GM21447 (cell line): ENCODE data around the gene SAMD15.
"Not testable (repeated sequence)": the region's sequence is repeated elsewhere in the genome, so short reads cannot be mapped to it uniquely, and the experiment has no call there.

Experiments used
- ATAC-seq: cut with Tn5 transposase; IDR thresholded peaks from one replicate; pipeline ENCODE4 v1.9.1; 2021; ENCODE audit not compliant: unreplicated experiment

The SAMD15 gene

DNA sequence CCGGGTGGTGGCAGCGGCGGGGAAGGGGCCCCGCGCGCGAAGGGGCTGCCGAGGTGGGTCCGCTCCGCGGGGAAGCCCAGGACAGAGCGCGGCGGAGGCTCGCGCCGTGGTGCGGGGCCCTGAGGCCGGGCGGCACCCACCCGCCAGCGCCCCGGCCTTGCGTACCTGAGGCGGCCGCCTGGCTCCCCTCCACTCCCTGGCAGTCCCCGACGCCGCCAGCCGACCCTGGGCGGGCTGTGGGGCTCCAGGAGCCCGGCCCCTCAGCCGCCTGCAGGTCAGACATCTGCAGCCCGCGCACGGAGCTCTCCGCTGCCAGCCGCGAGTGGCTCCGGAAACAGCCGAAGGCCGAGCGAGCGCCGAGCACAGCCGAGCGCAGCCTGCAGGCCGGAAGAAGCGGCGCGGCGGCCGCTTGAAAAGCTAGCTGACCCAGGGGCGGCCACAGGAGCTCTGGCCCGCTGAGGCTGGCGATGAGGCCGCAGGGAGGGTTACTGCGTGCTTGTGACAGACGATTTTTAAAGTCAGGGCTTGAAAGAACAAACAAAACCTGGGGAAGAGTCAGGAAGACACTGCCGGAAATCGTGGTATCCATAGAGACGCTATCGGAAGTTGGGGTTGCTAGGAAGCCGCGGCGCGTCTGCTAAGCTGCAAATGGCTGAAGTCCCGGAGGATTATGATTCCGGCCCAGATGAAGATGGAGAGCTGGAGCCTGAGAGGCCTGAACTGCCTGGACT is at the start of gene SAMD15, which contains the start of gene TMED8:
SAMD15 (plus strand) TSS at position 609 of the 731 bp plus-strand sequence; CDS start at position 649, 40 bp downstream.
TMED8 (minus strand) TSS at position 324 of the 731 bp plus-strand sequence; CDS start at position 283, 41 bp downstream.
- peak; percentile 67 for ATAC-seq

DNA sequence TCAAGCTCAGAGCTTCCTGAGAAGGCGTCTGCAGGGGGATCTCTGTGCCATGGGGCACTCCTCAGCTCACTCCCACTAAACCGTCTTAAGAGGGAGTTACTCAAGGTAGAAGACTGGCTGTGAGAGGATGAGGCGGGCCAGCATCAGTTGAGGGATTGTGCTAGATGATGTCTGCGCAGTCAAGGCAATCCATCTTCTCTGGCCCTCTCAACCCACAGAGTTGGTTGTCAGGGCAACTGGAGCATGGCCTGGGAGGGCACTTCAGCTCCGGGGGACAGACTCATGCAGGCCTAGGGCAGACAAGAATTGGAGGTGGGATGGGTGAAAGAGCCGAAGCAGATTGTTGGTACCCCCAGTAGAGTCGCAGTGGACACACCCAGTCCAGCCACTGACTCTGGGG is 47.3 kb upstream of the SAMD15 start:
- ATAC-seq = no peak

DNA sequence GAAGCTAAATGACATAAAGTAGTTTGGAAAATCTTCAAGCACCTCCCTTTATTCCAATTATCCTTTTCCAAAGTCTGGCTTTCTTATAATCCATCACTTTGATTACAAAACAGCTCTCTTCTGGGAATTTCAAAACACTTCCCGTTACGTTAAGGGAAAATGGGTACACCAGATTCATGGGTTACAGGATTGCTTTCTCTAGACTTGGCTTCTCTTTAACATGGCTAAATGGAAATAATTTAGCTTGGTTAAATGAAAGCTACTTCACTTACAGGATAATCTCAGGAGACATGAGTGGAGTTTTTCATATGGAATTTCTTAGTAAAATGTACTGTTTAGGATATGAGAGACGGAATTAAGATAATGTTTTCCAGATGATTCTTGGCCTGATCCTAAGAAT is 41.6 kb upstream of the SAMD15 start:
- ATAC-seq = no peak

DNA sequence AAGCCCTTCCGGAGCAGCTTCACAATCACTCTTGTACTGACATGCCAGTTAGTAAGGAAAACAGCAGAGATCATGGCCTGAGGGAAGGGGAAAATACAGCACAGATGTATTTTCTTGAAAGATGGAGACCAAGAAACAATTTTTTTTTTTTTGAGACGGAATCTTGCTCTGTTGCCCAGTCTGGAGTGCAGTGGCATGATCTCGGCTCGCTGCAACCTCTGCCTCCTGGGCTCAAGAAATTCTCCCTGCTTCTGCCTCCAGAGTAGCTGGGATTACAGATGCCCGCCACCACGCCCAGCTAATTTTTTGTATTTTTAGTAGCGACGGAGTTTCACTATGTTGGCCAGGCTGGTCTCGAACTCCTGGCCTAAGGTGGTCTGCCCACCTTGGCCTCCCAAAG is 39.9 kb upstream of the SAMD15 start:
- not testable (repeated sequence) for ATAC-seq

DNA sequence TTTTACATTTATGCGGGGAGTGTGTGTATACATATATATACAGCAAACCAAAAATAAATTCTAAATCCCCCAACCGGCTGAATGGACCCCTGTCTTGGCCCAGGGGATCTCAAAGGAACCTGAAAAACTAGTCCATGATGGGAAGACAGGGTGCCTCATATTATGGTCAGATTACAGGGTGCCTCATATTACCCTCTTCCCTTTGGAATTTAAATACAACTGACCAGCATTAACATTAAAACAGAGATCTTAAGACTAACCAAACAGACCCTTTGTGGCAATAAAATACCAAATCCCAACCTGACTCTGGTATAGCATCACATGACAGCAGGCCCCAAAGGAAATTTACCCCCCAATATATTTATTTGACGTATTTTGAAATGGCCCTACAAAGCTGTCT is 39.3 kb upstream of the SAMD15 start:
- ATAC-seq = no peak

DNA sequence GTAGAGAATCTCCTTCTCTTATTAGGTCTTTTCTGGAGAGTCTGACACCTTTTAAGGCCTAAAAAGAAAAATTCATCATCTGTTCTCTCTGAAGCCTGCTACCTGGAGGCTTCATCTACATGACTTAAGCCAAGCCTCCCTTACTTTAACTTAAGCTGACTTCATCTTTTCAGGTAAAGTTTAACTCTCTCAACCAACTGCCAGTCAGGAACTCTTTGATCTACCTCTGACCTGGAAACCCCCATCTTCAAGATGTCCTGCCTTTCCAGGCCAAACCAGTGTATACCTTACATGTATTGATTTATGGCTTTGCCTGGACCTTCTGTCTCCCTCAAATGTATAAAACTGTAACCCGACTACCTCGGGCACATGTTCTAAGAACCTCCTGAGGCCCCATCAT is 38.9 kb upstream of the SAMD15 start:
- ATAC-seq = no peak

DNA sequence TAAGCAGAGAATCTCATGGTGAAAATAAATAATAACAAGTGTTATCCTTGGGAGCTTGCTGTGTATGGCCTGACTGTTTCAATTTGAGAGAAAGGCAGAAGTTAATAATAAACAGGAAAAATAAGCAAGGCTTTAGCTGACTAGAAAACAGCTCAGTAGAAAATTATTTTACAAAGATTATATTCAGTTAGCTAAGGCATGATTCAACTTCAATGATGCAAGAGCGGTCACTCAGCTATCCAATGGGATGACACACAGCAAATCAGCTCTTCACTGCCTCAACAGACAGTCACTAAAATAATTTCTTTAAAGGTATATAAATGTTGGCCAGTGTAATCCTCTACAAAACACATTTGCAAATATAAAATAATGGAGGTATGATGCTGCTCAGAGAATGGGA is 37.8 kb upstream of the SAMD15 start:
- ATAC-seq = no peak

DNA sequence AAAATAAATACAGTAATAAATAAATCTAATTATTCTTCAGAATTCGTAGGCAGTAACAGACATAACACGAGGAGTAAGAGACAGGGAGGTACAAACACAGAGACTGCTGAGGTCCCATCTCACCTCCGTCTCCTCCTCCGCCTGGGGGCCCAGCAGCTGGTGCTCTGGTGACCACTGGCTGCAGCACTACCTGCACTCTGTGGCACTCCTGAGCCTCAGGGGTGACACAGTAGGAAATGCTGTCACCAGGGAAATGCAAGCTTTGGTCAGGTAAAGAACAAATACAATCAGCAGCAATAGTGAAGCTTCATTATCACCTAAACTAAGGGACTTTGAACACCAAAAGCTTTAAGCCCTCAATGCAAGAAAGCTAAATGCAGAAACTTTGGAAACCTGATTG is 36.8 kb upstream of the SAMD15 start:
- no peak for ATAC-seq

DNA sequence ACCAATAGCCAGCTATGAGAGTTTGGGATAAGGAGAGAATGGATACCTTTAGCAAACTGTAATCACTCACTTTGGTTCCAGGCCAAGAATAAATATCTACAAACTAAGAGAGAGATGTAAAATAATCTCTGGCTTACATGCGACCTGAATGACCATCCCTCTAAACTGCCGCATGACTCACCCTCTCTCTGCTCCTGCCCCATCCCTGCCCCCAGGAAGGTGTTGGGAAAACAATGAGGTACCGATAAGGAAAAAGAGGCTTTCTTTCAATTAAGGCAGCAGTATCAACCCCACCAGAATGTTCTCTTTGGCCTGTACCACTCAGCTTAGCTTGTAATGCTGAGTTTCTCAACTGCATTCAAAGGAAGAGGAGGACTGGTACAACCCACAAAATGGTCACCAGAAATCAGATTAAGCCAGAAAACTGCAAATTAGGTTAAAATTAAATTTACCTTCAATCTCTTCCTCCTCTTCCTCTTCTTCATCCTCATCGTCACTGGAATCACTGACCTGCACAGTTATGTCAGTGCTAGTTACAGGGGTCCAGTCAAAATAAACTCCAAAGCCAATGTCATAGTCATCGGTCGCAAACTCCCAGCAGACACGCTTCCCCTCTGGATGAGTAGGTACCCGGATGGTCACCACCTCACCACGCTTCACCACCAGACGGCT is 34.3 kb upstream of the SAMD15 start:
- no peak for ATAC-seq

DNA sequence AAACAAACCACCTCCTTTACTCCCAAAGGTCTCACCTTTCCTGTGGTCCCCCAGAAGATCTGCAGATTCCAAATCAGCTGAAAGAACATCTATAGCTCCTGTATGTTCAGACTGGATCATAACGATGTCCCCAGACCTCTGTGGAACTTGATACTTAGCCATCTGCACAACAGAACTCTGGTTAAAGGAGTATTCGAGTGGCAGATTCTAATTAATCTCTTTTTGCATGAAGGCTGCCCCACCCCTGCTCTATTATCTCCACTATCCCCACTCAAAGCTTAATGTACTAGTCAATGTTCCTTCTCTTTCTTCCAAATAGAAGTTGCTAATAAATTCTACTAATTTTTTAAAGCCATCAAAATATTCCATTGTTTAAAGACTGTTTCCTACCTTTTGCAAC is 33.5 kb upstream of the SAMD15 start:
- no peak for ATAC-seq

DNA sequence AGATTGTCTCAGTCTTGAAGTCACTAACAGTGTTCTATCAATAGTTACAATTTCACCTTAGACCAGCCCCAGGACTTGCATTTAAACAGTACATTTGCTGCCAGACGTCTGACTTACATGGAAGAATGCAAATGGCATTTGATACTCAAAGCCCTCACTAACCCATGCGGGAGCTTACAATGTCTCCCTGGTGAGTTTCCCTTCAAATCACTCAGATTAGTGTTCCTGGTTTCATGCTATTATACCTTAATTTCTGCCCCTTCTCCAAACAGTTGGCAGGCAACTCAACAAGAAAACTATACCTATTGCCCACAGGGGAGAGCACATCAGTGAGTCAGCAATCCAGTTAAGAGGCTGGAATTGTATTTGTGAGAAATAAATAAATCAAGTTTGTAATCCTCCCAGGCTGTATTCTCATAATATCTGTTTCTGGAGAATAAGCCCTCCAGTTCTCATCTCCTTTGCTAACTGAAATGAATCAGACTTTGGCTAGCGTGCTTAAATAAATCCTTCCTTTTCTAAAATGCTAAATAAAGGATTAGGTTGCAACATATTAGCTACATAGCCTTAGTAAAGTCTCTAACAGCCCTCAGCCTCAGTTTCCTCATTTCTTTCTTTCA is 32.7 kb upstream of the SAMD15 start:
- no peak for ATAC-seq

DNA sequence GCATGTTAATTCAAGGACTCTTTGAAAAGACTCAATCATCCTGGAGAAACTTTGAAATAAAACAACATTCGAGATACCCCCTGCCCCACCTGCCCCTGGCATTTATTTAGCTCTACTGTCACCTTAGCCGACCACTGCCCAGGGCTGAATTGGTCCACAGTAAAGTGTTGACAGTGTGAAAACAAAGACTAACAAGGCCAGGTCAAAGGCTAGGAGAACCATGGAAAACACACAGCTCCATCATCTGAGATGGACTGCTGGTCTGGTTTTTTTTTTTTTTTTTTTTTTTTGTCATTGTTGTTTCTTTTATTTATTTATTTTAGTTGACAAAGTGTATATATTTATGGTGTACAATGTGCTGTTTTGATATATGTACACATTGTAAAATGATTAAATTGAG is 30.7 kb upstream of the SAMD15 start:
- ATAC-seq = no peak

DNA sequence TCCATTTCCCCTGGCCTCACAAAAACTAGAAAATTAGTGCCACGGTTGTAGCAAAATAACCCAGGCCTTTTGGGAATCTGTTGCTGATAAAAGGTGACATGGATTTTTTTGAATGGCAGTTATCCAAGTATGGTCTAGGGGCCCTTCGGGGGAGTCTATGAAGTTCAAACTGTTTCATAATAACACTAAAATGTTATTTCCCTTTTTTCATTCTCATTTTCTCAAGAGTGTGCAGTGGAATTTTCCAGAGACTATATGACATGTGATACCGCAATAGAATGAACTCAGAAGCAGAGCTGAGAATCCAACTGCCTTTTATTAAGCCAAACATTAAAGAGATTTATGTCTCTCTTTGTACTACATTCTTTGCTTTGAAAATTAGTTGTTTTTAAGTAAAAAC is 29.4 kb upstream of the SAMD15 start:
- ATAC-seq = no peak

DNA sequence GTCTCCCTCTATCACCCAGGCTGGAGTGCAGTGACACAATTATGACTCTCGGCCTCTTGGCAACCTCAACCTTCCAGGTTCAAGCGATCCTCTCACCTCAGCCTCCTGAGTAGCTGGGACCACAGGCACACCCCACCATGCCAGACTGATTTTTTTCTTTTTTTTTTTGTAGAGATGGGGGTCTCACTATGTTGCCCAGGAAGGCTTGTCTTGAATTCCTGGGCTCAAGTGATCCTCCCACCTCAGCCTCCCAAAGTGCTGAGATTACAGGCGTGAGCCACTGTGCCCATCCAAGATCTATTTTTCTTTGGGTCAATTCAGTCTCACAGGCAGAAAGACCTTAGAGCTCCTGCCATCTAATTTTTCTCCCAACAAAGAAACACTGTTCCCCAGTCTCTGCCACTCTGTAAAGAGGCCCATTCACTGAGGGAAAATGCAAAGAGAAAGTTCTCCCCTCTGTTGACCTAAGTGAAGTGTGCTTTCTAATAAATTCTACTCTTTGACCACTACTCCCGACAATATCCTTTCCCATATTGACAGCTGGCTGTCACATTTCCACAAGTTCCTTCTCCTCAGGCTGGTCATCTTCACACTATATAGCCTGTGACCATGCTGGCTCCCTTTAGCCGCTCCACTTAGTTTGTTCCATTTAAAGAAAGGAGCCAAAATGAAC is 23.6 kb upstream of the SAMD15 start:
- no peak for ATAC-seq

DNA sequence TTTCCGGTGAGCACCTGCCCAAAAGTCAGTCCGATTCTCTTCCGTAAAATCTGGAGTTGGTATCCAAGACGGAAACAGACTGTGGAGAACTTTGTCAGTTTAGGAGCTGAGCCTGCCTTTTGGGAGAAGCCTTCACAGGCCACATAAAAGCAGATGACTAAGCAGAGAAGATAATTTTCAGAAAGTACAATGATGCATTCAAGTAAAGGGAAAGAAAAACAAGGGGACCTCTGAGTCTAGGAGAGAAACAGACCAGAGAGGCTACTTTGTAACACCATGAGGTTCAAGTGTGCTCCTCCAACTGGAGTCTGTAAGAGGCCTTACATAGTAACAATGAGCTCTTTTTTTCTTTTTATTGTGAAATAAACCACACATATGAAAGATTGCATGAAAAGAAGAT is 21.4 kb upstream of the SAMD15 start:
- no peak for ATAC-seq

DNA sequence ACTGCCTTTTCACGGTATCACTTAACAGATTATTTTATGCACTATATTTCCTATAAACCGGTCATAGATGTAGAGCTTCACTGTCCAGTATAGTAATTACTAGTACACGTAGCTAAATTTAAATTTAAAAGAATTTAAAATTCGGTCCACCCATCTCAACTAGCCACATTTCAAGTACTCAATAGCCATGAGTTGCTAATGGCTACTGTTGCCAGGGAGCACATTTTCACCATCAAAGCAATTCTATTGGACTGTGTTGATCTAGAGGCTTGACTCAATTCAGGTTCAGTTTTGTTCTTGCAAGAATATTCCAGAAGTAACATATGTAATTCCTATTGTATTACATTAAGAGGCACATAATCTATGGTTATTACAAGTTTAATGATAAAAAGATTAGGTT is 20.3 kb upstream of the SAMD15 start:
- ATAC-seq = no peak

DNA sequence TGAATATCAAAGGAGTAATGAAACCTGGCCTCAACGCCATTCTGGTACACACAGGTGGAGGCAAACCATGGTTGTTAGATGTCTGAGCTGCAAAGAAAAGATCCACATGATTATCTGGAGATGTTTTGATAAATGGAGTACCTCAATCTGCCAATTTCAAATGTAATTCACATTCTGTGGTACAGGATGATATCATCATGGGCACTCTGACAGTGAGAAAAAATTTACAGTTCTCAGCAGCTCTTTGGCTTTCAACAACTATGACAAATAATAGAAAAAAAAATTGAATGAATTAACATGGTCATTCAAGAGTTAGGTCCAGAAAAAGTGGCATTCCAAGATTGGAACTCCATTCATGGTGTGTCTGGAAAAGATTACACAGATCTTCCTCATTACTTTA is 17.6 kb upstream of the SAMD15 start:
- ATAC-seq = no peak

DNA sequence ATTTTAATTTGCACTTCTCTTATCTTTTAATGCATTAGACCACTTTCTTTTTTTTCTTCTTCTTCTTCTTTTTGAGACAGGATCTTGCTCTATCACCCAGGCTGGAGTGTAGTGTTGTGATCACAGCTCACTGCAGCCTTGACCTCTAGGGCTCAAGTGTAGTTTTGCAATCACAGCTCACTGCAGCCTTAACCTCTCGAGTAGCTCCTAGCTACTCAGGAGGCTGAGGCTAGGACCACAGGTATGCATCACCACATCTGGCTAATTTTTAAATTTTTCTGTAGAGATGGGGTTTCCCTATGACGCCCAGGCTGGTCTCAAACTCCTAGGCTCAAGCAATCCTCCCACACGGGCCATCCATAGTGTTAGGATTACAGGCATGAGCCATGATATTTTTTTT is 13.0 kb upstream of the SAMD15 start:
- ATAC-seq = no peak

DNA sequence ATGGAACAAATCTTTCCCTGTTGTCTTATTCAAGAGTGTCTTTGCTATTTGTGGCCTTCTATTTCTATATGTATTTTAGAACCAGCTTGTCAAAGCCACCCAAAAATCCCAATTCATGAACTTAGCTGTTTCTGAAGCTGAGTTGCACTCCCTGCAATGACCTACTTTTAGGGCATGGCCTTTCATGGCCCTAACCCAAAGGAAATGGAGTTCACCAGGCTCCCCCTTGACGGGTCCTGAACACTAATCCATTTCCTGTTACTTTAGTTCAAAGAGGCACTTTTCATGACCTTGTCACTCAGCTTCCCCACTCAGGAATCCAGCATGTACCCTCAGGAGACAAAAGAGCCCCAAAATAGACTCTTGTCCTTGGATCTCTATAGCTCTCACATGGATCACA is 7.9 kb upstream of the SAMD15 start:
- ATAC-seq = no peak

DNA sequence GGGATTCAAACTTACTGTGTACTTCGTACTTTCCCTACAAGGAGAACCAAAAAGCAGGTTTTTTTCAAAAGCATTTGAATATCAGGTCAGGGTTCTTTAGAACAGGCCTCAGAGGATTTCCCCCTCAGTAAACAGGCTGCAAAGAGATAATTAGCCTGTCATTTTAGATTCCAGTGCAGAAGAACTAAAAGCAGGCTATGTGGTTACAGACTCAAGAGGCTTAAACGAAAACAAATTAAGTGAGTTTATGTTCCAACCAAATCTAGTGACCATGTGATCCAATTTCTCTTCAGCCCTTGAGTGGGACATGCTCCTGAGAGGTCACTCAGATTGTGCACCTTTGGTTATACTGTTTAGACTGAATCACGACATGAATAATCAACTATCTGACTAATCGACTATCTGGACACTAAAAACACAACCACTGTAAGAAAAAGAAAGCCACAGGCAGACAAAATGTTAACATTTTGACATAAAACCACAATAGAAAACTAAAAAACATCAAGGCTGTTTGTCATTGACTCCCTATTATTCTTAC is 4.8 kb upstream of the SAMD15 start:
- ATAC-seq = peak; percentile 45

DNA sequence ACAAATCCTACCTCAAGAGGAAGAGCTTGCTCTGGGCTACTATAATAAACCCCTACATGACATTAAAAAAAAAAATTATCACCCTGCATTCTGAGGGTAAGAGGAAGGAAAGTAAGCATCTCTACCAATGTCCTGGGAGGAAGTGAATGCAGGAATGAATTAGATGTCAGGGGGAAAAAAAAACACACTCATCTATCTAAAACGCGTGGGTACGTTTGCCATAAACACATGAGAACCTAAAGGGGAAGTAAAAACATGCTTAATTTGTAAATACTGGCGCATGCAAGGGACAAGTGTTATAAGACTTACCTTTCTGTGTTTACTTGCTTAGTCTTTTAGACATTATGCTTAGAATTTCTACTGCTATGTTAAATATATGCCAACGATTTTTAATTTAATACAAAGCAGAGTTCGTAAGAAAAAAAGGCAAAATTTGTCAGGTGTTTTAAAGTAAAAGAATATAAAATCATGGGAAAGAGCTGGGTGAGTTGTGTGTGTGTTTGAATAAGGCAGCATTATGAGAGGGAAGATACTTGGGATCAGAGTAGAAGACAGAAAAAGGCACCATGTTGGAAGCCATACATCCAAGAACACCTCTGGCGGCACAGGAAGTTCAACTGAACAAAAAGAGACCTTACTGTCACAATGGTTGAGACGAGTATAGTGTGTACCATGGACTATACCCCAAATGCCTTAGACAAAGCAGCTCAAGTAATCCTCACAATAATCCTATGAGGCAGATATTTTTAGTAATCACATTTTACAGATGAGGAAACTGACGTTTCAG is 1.8 kb upstream of the SAMD15 start:
- no peak for ATAC-seq
